Panc1 (cell line): ENCODE measurements around the gene UBR2. TPM values are rescaled to one million over a fixed set of nuclear protein-coding genes. Genes with fewer than 3 reads are reported as not detected.

Experiments used
- ATAC-seq: fragments of 200-7000 bp; cut with Tn5 transposase; 2 replicates; pipeline ENCODE4 v1.9.1; 2020; ENCODE audit warnings: mild to moderate bottlenecking, moderate library complexity
- BruUV-seq: library from RNA; stranded (reverse); fragments of 400-500 nt; replicated peaks from 2 replicates; lab custom pipeline; 2021; lab: Mats Ljungman, UMichigan
- CTCF ChIA-PET: fragments of 300-600 bp; sonication (Branson Sonifier 250); formaldehyde crosslinking; loops from one replicate; lab custom pipeline; 2022; ENCODE audit warnings: antibody characterized with exemption; lab: Charles Lee
- POLR2A ChIA-PET: fragments of 300-600 bp; sonication (Branson Sonifier 250); formaldehyde crosslinking; loops from one replicate; lab custom pipeline; 2022; ENCODE audit warnings: antibody characterized with exemption; lab: Charles Lee
- DNase-seq: peaks from one replicate; pipeline ENCODE4 v3.0.0-alpha.2; 2010; ENCODE audit warnings: low read depth, low spot score
- H3K27ac ChIP-seq: 2 replicates; pipeline ENCODE4 v1.5.1; 2011; ENCODE audit warnings: mild to moderate bottlenecking, low read length, inconsistent platforms
- H3K27me3 ChIP-seq: fragments of 200-500 bp; sonication (Bioruptor generic); 2 replicates; pipeline ENCODE4 v1.6.0; 2014; ENCODE audit warnings: low read length, inconsistent platforms; ENCODE audit not compliant: control insufficient read depth, insufficient read depth
- H3K36me3 ChIP-seq: fragments of 200-500 bp; sonication (Bioruptor generic); 2 replicates; pipeline ENCODE4 v1.5.1; 2014; ENCODE audit warnings: inconsistent platforms, mild to moderate bottlenecking, low read length, moderate library complexity; ENCODE audit not compliant: control insufficient read depth, insufficient read depth
- H3K4me1 ChIP-seq: 2 replicates; pipeline ENCODE4 v1.5.1; 2011; ENCODE audit warnings: inconsistent platforms, mild to moderate bottlenecking, low read length, moderate library complexity; ENCODE audit not compliant: control insufficient read depth, insufficient read depth
- H3K4me3 ChIP-seq, 2 experiments: 2 replicates each; pipeline ENCODE4 v1.5.1; 2011 to 2012; ENCODE audit warnings: low read depth in 2 of 2, low read length in 2 of 2, mild to moderate bottlenecking in 2 of 2, inconsistent platforms in 1 of 2, moderate library complexity in 1 of 2
- H3K9me3 ChIP-seq: fragments of 200-500 bp; sonication (Bioruptor generic); 2 replicates; pipeline ENCODE4 v1.5.1; 2014; ENCODE audit warnings: low read depth, mild to moderate bottlenecking, inconsistent platforms, low read length, moderate library complexity; ENCODE audit not compliant: control insufficient read depth, insufficient read depth
- POLR2AphosphoS5 ChIP-seq: IDR thresholded peaks from 2 replicates; pipeline ENCODE4 v1.6.1; 2012; ENCODE audit warnings: mild to moderate bottlenecking, low read depth, low read length, moderate library complexity
- SIN3A ChIP-seq: IDR thresholded peaks from 2 replicates; pipeline ENCODE4 v1.6.1; 2012; ENCODE audit warnings: low read depth, mild to moderate bottlenecking, low read length, moderate library complexity, borderline replicate concordance; ENCODE audit not compliant: insufficient read depth
- TCF7L2 ChIP-seq: IDR thresholded peaks from 2 replicates; pipeline ENCODE4 v1.6.1; 2011; ENCODE audit warnings: mild to moderate bottlenecking, low read depth, low read length, inconsistent platforms
- in situ Hi-C: cut with HindIII; loops from 2 replicates; pipeline ENCODE4 v1.10.0; 2016; ENCODE audit warnings: low sequenced_read_pairs, low pct_unique_long_range_greater_than_20kb
- intact Hi-C: fragments of 100-400 bp; cut with micrococcal nuclease; formaldehyde crosslinking; loops from one replicate; pipeline ENCODE4 v1.10.0; 2022; ENCODE audit not compliant: unreplicated experiment
- total RNA-seq: library from RNA; stranded (reverse); gene quantifications from one replicate; pipeline ENCODE4 v1.2.1, GENCODE V29; 2021; ENCODE audit not compliant: unreplicated experiment
- TF ChIP-seq, protein P1 (sequence below): fragments of 450-650 bp; IDR thresholded peaks from 2 replicates; pipeline ENCODE4 v1.5.1; 2017; ENCODE audit warnings: mild to moderate bottlenecking
- TF ChIP-seq, protein P2 (sequence below), 2 experiments: IDR thresholded peaks; 2 replicates each; pipeline ENCODE4 v1.6.1; 2011 to 2012; ENCODE audit warnings: low read depth in 2 of 2, control low read depth in 1 of 2, low read length in 1 of 2, mild to moderate bottlenecking in 1 of 2, moderate library complexity in 1 of 2; ENCODE audit not compliant: insufficient read depth in 1 of 2

Gene UBR2
- total RNA-seq, 1 experiment from 2014 or later = 19.1 TPM

DNA sequence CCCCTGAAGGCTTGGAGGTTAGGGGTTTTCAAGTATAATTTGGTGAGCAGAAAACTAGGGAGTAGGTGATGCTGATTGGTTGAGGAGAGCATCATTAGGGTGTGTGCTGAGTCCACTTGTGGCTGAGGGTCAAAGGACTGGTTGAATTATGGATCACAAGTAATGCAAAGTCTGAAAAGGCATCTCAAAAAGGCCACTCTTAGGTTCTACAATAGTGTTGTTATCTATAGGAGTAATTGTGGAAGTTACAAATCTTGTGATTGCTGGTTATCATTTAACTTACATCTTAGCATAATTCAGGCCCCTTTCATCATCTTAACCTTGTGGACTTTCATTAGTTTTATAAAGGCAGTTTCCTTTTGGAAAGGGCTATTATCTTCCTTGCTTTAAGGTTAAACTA lies 60.8 kb downstream of the UBR2 start:
- intact Hi-C loops (no loop called here), in situ Hi-C loops (no loop called here)
- DNase-seq = no peak
- ChIA-PET POLR2A (no interaction called here), CTCF (no interaction called here)
- TF ChIP-seq TCF7L2 = no peak
- TF ChIP-seq SIN3A = no peak
- no peak for TF ChIP-seq POLR2AphosphoS5
- TF ChIP-seq, protein P1, sequence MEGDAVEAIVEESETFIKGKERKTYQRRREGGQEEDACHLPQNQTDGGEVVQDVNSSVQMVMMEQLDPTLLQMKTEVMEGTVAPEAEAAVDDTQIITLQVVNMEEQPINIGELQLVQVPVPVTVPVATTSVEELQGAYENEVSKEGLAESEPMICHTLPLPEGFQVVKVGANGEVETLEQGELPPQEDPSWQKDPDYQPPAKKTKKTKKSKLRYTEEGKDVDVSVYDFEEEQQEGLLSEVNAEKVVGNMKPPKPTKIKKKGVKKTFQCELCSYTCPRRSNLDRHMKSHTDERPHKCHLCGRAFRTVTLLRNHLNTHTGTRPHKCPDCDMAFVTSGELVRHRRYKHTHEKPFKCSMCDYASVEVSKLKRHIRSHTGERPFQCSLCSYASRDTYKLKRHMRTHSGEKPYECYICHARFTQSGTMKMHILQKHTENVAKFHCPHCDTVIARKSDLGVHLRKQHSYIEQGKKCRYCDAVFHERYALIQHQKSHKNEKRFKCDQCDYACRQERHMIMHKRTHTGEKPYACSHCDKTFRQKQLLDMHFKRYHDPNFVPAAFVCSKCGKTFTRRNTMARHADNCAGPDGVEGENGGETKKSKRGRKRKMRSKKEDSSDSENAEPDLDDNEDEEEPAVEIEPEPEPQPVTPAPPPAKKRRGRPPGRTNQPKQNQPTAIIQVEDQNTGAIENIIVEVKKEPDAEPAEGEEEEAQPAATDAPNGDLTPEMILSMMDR = no peak
- TF ChIP-seq, protein P2, sequence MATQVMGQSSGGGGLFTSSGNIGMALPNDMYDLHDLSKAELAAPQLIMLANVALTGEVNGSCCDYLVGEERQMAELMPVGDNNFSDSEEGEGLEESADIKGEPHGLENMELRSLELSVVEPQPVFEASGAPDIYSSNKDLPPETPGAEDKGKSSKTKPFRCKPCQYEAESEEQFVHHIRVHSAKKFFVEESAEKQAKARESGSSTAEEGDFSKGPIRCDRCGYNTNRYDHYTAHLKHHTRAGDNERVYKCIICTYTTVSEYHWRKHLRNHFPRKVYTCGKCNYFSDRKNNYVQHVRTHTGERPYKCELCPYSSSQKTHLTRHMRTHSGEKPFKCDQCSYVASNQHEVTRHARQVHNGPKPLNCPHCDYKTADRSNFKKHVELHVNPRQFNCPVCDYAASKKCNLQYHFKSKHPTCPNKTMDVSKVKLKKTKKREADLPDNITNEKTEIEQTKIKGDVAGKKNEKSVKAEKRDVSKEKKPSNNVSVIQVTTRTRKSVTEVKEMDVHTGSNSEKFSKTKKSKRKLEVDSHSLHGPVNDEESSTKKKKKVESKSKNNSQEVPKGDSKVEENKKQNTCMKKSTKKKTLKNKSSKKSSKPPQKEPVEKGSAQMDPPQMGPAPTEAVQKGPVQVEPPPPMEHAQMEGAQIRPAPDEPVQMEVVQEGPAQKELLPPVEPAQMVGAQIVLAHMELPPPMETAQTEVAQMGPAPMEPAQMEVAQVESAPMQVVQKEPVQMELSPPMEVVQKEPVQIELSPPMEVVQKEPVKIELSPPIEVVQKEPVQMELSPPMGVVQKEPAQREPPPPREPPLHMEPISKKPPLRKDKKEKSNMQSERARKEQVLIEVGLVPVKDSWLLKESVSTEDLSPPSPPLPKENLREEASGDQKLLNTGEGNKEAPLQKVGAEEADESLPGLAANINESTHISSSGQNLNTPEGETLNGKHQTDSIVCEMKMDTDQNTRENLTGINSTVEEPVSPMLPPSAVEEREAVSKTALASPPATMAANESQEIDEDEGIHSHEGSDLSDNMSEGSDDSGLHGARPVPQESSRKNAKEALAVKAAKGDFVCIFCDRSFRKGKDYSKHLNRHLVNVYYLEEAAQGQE (IDR thresholded peaks at IDR 0.05; ENCODE audit: insufficient read depth in 1 of 2, low read depth in 2 of 2, low read length in 1 of 2) = no peak
- Histone ChIP-seq H3K4me1 (no peaks in the 10 kb centered on the region), H3K36me3 (no peaks in the 10 kb centered on the region), H3K27me3 (no peaks in the 10 kb centered on the region), H3K4me3 (no peak overlapping the region), H3K9me3 (no peaks in the 10 kb centered on the region), H3K27ac (no peak overlapping the region)
- no peak for ATAC-seq
- BruUV-seq = TSS peak; percentile 24

DNA sequence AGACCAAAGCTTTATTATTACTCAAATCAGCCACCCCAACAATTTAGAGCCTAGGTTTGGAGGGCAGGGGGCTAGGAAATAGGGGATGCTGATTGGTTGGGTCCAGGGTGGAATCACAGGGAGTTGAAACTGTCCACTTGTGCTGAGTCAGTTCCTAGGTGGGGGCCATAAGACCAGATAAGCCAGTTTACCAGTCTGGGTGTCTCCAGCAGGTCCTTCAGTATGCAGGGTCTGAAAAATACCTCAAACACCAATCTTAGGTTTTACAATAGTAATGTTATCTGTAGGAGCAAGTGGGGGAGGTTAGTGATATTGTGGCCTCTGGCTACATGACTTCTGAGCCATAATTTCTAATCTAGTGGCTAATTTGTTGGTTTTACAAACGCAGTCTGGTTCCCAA lies 63.2 kb downstream of the UBR2 start:
- in situ Hi-C loops (no loop called here), intact Hi-C loops (no loop called here)
- H3K27me3 ChIP-seq = no peaks in the 10 kb centered on the region
- no peaks in the 10 kb centered on the region for H3K4me1 ChIP-seq
- no peak overlapping the region for H3K4me3 ChIP-seq
- TF ChIP-seq, protein P2 (IDR thresholded peaks at IDR 0.05; ENCODE audit: insufficient read depth in 1 of 2, low read depth in 2 of 2, low read length in 1 of 2) = no peak
- no peak for TF ChIP-seq TCF7L2
- no peak for TF ChIP-seq SIN3A
- TF ChIP-seq, protein P1 = no peak
- no TSS peak for BruUV-seq
- no peak overlapping the region for H3K27ac ChIP-seq
- no peaks in the 10 kb centered on the region for H3K9me3 ChIP-seq
- no peak for ATAC-seq
- CTCF ChIA-PET = no interaction called here
- H3K36me3 ChIP-seq = no peaks in the 10 kb centered on the region
- DNase-seq = no peak
- POLR2A ChIA-PET = no interaction called here
